Effector memory CD4-positive, alpha-beta T cell (primary cell): Measurements from ENCODE around the gene CAPN9.
"Not testable (repeated sequence)": the region's sequence is repeated elsewhere in the genome, so short reads cannot be mapped to it uniquely, and the experiment has no call there.

Source experiments
- DNase-seq, 3 donors: peaks; one replicate each; pipeline ENCODE4 v3.0.0-alpha.2; 2020
- H3K27ac ChIP-seq: 2 replicates; pipeline ENCODE4 v1.7.0; 2013; ENCODE audit warnings: mild to moderate bottlenecking, low read length, moderate library complexity; ENCODE audit not compliant: insufficient read depth, poor library complexity, severe bottlenecking
- H3K27me3 ChIP-seq: replicated peaks from 2 replicates; pipeline ENCODE4 v1.7.0; 2013; ENCODE audit warnings: mild to moderate bottlenecking, low read length; ENCODE audit not compliant: insufficient read depth, control insufficient read depth, poor library complexity, severe bottlenecking
- H3K36me3 ChIP-seq: 2 replicates; pipeline ENCODE4 v1.7.0; 2013; ENCODE audit warnings: mild to moderate bottlenecking, low read length, moderate library complexity; ENCODE audit not compliant: control insufficient read depth, insufficient read depth
- H3K4me1 ChIP-seq: 2 replicates; pipeline ENCODE4 v1.7.0; 2013; ENCODE audit warnings: low read length, mild to moderate bottlenecking; ENCODE audit not compliant: control insufficient read depth, insufficient read depth, poor library complexity, severe bottlenecking
- H3K4me3 ChIP-seq: 2 replicates; pipeline ENCODE4 v1.7.0; 2013; ENCODE audit warnings: low read length, low read depth, mild to moderate bottlenecking; ENCODE audit not compliant: insufficient read depth, poor library complexity, severe bottlenecking
- H3K9me3 ChIP-seq: 2 replicates; pipeline ENCODE4 v1.7.0; 2013; ENCODE audit warnings: mild to moderate bottlenecking, low read length, moderate library complexity; ENCODE audit not compliant: control insufficient read depth
- total RNA-seq, 3 donors: gene quantifications; one replicate each; lab custom pipeline; 2026; lab: John Stamatoyannopoulos, UW

Gene CAPN9, protein sequence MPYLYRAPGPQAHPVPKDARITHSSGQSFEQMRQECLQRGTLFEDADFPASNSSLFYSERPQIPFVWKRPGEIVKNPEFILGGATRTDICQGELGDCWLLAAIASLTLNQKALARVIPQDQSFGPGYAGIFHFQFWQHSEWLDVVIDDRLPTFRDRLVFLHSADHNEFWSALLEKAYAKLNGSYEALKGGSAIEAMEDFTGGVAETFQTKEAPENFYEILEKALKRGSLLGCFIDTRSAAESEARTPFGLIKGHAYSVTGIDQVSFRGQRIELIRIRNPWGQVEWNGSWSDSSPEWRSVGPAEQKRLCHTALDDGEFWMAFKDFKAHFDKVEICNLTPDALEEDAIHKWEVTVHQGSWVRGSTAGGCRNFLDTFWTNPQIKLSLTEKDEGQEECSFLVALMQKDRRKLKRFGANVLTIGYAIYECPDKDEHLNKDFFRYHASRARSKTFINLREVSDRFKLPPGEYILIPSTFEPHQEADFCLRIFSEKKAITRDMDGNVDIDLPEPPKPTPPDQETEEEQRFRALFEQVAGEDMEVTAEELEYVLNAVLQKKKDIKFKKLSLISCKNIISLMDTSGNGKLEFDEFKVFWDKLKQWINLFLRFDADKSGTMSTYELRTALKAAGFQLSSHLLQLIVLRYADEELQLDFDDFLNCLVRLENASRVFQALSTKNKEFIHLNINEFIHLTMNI
- 0 to 0.19 (median 0) reads per million in 3 donors for total RNA-seq

GRCh38 chr1:230747127-230747730 lies at the start of gene CAPN9:
Gene CAPN9 (plus strand): TSS chr1:230747388. CDS start chr1:230747497, 109 bp downstream.
- no peak within 1 kb of the TSS for H3K27ac ChIP-seq
- no peak within 1 kb of the TSS for H3K4me3 ChIP-seq
- no peak for DNase-seq
- H3K36me3 ChIP-seq, result no peaks in the 10 kb centered on the region
- H3K27me3 ChIP-seq, result no peaks in the 10 kb centered on the region
- H3K4me1 ChIP-seq, result no peaks in the 10 kb centered on the region
- H3K9me3 ChIP-seq, result no peaks in the 10 kb centered on the region

- H3K4me3 ChIP-seq, result no peak overlapping the region
- peaks cover 8% of the 10 kb centered on the region for H3K36me3 ChIP-seq
- DNase-seq, result no peak
- H3K4me1 ChIP-seq, result no peaks in the 10 kb centered on the region
- H3K27me3 ChIP-seq, result no peaks in the 10 kb centered on the region
- H3K9me3 ChIP-seq, result no peaks in the 10 kb centered on the region
- no peak overlapping the region for H3K27ac ChIP-seq
These were observed 49.1 kb upstream of the CAPN9 start for GRCh38 chr1:230698130-230698529.

DNA sequence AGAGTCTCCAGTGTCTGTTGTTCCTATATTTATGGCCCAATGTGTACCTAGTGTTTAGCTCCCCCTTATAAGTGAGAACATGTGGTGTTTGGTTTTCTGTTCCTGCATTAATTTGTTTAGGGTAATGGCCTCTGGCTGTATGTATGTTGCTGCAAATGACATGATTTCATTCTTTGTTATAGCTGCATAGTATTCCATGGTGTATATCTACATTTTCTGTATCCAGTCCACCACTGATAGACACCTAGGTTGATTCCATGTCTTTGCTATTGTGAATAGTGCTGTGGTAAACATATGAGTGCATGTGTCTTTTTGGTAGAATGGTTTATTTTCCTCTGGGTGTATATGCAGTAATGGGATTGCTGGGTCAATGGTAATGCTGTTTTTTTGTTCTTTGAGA lies 48.2 kb upstream of the CAPN9 start:
- not testable (repeated sequence) for H3K27me3 ChIP-seq, H3K4me1 ChIP-seq, H3K27ac ChIP-seq, H3K36me3 ChIP-seq, DNase-seq, H3K4me3 ChIP-seq, H3K9me3 ChIP-seq

GRCh38 chr1:230699716-230700115 lies 47.5 kb upstream of the CAPN9 start:
- Histone ChIP-seq H3K36me3 (no peaks in the 10 kb centered on the region), H3K4me3 (no peak overlapping the region)
- no peak for DNase-seq

DNA sequence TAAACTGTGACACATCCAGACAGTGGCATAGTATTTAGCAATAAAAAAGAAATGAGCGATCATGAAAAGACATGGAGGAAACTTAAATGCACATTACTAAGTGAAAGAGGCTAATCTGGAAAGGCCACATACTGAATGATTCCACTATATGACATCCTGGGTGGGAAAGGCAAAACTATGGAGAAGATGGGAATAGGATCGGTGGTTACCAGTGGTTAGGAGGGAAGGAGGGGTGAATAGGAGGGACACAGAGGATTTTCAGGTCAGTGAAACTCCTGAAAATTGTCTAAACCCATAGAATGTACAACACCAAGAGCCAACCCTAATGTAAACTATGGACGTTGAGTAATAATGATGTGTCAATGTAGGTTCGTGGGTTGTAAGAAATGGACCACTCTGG lies 47.1 kb upstream of the CAPN9 start:
- no peak overlapping the region for H3K27ac ChIP-seq
- DNase-seq, result no peak
- H3K4me3 ChIP-seq, result no peak overlapping the region
- no peaks in the 10 kb centered on the region for H3K9me3 ChIP-seq
- no peaks in the 10 kb centered on the region for H3K36me3 ChIP-seq
- H3K4me1 ChIP-seq, result no peaks in the 10 kb centered on the region
- H3K27me3 ChIP-seq, result no peaks in the 10 kb centered on the region

More at GRCh38 chr1:230699716-230700115, 47.5 kb upstream of the CAPN9 start:
- no peaks in the 10 kb centered on the region for H3K9me3 ChIP-seq
- no peaks in the 10 kb centered on the region for H3K4me1 ChIP-seq
- H3K27ac ChIP-seq, result no peak overlapping the region
- no peaks in the 10 kb centered on the region for H3K27me3 ChIP-seq

DNA sequence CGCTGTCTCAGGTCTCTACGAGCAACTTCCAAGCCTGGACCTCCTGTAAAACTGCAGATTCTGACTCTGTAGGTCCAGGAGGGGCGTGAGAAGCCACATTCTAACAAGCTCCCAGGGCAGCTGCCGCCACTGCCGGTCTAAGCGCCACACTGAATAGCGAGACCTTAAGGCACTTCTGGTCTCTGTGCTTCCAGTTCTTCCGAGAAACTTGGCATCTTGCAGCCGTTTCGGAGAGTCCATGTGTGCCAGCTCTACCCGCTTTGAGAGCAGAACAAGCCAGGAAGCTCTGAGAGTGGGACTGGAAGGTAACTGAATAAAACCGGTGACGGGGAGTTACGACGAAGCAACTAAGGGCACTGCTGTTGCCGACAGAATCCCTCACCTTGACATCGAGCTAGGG lies 45.8 kb upstream of the CAPN9 start:
- Histone ChIP-seq H3K27ac (no peak overlapping the region), H3K4me3 (no peak overlapping the region), H3K9me3 (no peaks in the 10 kb centered on the region), H3K4me1 (no peaks in the 10 kb centered on the region), H3K36me3 (no peaks in the 10 kb centered on the region), H3K27me3 (no peaks in the 10 kb centered on the region)
- DNase-seq, result no peak

DNA sequence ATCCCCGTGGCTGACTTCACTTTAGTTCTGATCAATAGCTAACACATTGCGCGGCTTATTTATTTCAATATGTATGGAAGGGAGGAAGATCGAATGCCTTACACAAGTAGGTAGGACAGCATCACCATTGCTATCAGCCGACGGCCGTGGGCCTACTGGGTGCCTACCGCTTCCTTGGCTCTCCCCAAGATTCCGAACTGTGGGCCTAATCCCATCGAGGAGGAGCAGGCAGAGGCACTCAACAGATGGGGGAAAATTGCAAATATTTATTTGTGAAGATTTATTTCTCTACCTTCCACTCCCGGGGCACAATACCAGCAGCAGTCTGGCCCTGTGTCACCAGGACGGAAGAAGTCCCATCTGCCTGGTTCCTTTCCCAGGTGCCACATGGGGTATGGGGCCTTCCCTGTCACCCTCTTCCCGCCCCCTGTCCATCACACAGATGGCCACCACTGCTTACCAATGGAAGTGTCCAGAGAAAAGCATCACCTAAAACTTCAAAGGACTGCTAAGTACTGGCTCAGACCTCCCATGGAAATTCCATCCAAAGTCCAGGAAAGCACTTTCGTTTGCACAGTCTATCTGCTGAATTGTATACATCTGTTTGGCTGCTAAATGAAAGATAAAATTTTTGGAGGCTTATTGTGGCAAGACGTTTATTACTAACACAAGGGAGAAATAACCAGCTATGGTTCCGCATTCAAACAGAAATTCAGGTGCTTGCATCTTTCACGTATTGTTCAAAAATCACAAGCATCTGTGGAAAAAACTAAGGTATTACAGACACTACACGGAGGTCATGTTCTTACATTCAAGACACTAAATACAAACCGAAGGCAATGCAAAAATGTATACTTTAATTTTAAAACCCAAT lies 45.1 kb upstream of the CAPN9 start:
- no peak for DNase-seq
- Histone ChIP-seq H3K9me3 (no peaks in the 10 kb centered on the region), H3K27me3 (no peaks in the 10 kb centered on the region), H3K4me3 (no peak overlapping the region), H3K36me3 (no peaks in the 10 kb centered on the region), H3K4me1 (no peaks in the 10 kb centered on the region), H3K27ac (no peak overlapping the region)

- no peak for DNase-seq
- Histone ChIP-seq H3K36me3 (no peaks in the 10 kb centered on the region), H3K9me3 (no peaks in the 10 kb centered on the region), H3K4me1 (no peaks in the 10 kb centered on the region), H3K27me3 (no peaks in the 10 kb centered on the region), H3K4me3 (no peak overlapping the region), H3K27ac (no peak overlapping the region)
These were observed 44.1 kb upstream of the CAPN9 start for GRCh38 chr1:230702934-230703678.

DNA sequence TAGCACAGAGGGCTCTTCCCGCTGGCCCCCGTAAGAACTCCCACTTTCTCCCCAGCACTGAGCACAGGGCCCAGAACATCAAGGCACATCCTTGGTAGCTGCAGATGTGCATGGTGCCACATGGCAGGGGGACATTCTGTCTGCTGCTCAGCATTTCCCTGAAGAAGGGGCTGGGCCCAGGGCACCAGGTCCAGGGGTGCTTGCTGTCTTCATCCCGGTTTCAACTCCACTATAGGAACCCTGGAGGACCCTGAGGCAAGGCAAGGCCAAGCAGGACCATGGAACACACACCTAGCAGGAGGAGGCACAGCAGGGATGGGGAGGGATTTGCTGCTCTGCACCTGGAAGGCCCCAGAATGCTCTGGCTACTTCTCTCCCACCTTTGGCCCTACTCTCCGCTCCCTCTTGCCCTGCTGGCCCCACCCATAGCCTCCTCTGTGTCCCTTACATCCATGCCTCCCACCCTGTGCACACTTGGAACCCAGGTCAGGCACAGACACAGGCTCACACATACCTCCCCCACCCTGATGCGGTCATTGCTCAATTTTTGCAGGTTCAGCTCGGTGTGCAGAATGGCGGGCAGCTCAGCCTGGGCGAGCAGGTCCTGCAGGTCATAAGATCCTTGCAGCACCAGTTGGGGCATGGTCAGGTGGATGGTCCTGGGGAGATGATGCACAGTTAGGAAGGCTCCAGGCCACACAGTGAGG lies 43.4 kb upstream of the CAPN9 start:
- no peaks in the 10 kb centered on the region for H3K36me3 ChIP-seq
- no peaks in the 10 kb centered on the region for H3K4me1 ChIP-seq
- H3K27me3 ChIP-seq, result no peaks in the 10 kb centered on the region
- H3K9me3 ChIP-seq, result no peaks in the 10 kb centered on the region
- no peak for DNase-seq
- H3K27ac ChIP-seq, result no peak overlapping the region
- H3K4me3 ChIP-seq, result no peak overlapping the region
